ENCODE data around the gene AKAP11.

The AKAP11 gene

GRCh38 chr13:42355092-42355485, 83.1 kb downstream of the AKAP11 start:
- Histone ChIP-seq H3K4me1 (ENCODE audit: control insufficient read depth, insufficient read depth, low read length, poor library complexity, severe bottlenecking) (peaks cover 21% of the 10 kb centered on the region), H3K36me3 (ENCODE audit: control insufficient read depth, insufficient read depth, low read length) (no peaks in the 10 kb centered on the region), H3K9me3 (ENCODE audit: control insufficient read depth, low read length) (no peaks in the 10 kb centered on the region), H3K27me3 (replicated peaks; ENCODE audit: control insufficient read depth, insufficient read depth, low read length, poor library complexity, severe bottlenecking) (no peaks in the 10 kb centered on the region), H3K27ac (ENCODE audit: insufficient read depth, low read length, poor library complexity, severe bottlenecking) (peak overlapping the region; percentile 8), H3K4me3 (ENCODE audit: insufficient read depth, low read depth, low read length, poor library complexity, severe bottlenecking) (no peak overlapping the region)
- peak in 2 of 3 donors; percentile 8 to 40 for DNase-seq

GRCh38 chr13:42355491-42356183, 83.7 kb downstream of the AKAP11 start:
- no peaks in the 10 kb centered on the region for H3K9me3 ChIP-seq (ENCODE audit: control insufficient read depth, low read length)
- no peaks in the 10 kb centered on the region for H3K36me3 ChIP-seq (ENCODE audit: control insufficient read depth, insufficient read depth, low read length)
- H3K27ac ChIP-seq (ENCODE audit: insufficient read depth, low read length, poor library complexity, severe bottlenecking), result peak overlapping the region; percentile 8
- H3K4me3 ChIP-seq (ENCODE audit: insufficient read depth, low read depth, low read length, poor library complexity, severe bottlenecking), result no peak overlapping the region
- no peaks in the 10 kb centered on the region for H3K27me3 ChIP-seq (replicated peaks; ENCODE audit: control insufficient read depth, insufficient read depth, low read length, poor library complexity, severe bottlenecking)
- no peak for DNase-seq
- H3K4me1 ChIP-seq (ENCODE audit: control insufficient read depth, insufficient read depth, low read length, poor library complexity, severe bottlenecking), result peaks cover 21% of the 10 kb centered on the region

- H3K27ac ChIP-seq (ENCODE audit: insufficient read depth, low read length, poor library complexity, severe bottlenecking), result peak overlapping the region; percentile 8
- H3K4me1 ChIP-seq (ENCODE audit: control insufficient read depth, insufficient read depth, low read length, poor library complexity, severe bottlenecking), result peaks cover 21% of the 10 kb centered on the region
- H3K27me3 ChIP-seq (replicated peaks; ENCODE audit: control insufficient read depth, insufficient read depth, low read length, poor library complexity, severe bottlenecking), result no peaks in the 10 kb centered on the region
- H3K9me3 ChIP-seq (ENCODE audit: control insufficient read depth, low read length), result no peaks in the 10 kb centered on the region
- no peak for DNase-seq
- no peak overlapping the region for H3K4me3 ChIP-seq (ENCODE audit: insufficient read depth, low read depth, low read length, poor library complexity, severe bottlenecking)
- H3K36me3 ChIP-seq (ENCODE audit: control insufficient read depth, insufficient read depth, low read length), result no peaks in the 10 kb centered on the region
Observed at GRCh38 chr13:42356184-42356575, 84.2 kb downstream of the AKAP11 start.

- Histone ChIP-seq H3K4me3 (ENCODE audit: insufficient read depth, low read depth, low read length, poor library complexity, severe bottlenecking) (no peak overlapping the region), H3K27me3 (replicated peaks; ENCODE audit: control insufficient read depth, insufficient read depth, low read length, poor library complexity, severe bottlenecking) (no peaks in the 10 kb centered on the region), H3K9me3 (ENCODE audit: control insufficient read depth, low read length) (no peaks in the 10 kb centered on the region), H3K36me3 (ENCODE audit: control insufficient read depth, insufficient read depth, low read length) (no peaks in the 10 kb centered on the region), H3K4me1 (ENCODE audit: control insufficient read depth, insufficient read depth, low read length, poor library complexity, severe bottlenecking) (peaks cover 8% of the 10 kb centered on the region), H3K27ac (ENCODE audit: insufficient read depth, low read length, poor library complexity, severe bottlenecking) (no peak overlapping the region)
- no peak for DNase-seq
Observed at GRCh38 chr13:42360046-42360574, 88.2 kb downstream of the AKAP11 start.

GRCh38 chr13:42361701-42362100, 89.7 kb downstream of the AKAP11 start:
- Histone ChIP-seq H3K4me3 (ENCODE audit: insufficient read depth, low read depth, low read length, poor library complexity, severe bottlenecking) (no peak overlapping the region), H3K9me3 (ENCODE audit: control insufficient read depth, low read length) (no peaks in the 10 kb centered on the region), H3K27ac (ENCODE audit: insufficient read depth, low read length, poor library complexity, severe bottlenecking) (no peak overlapping the region), H3K36me3 (ENCODE audit: control insufficient read depth, insufficient read depth, low read length) (no peaks in the 10 kb centered on the region), H3K27me3 (replicated peaks; ENCODE audit: control insufficient read depth, insufficient read depth, low read length, poor library complexity, severe bottlenecking) (no peaks in the 10 kb centered on the region), H3K4me1 (ENCODE audit: control insufficient read depth, insufficient read depth, low read length, poor library complexity, severe bottlenecking) (no peaks in the 10 kb centered on the region)
- DNase-seq, result no peak

GRCh38 chr13:42363941-42364612, 92.1 kb downstream of the AKAP11 start:
- Histone ChIP-seq H3K9me3 (ENCODE audit: control insufficient read depth, low read length) (no peaks in the 10 kb centered on the region), H3K4me1 (ENCODE audit: control insufficient read depth, insufficient read depth, low read length, poor library complexity, severe bottlenecking) (no peaks in the 10 kb centered on the region), H3K27ac (ENCODE audit: insufficient read depth, low read length, poor library complexity, severe bottlenecking) (no peak overlapping the region), H3K27me3 (replicated peaks; ENCODE audit: control insufficient read depth, insufficient read depth, low read length, poor library complexity, severe bottlenecking) (no peaks in the 10 kb centered on the region), H3K36me3 (ENCODE audit: control insufficient read depth, insufficient read depth, low read length) (no peaks in the 10 kb centered on the region), H3K4me3 (ENCODE audit: insufficient read depth, low read depth, low read length, poor library complexity, severe bottlenecking) (no peak overlapping the region)
- no peak for DNase-seq

- no peaks in the 10 kb centered on the region for H3K36me3 ChIP-seq (ENCODE audit: control insufficient read depth, insufficient read depth, low read length)
- no peaks in the 10 kb centered on the region for H3K9me3 ChIP-seq (ENCODE audit: control insufficient read depth, low read length)
- no peaks in the 10 kb centered on the region for H3K4me1 ChIP-seq (ENCODE audit: control insufficient read depth, insufficient read depth, low read length, poor library complexity, severe bottlenecking)
- H3K4me3 ChIP-seq (ENCODE audit: insufficient read depth, low read depth, low read length, poor library complexity, severe bottlenecking), result no peak overlapping the region
- H3K27ac ChIP-seq (ENCODE audit: insufficient read depth, low read length, poor library complexity, severe bottlenecking), result no peak overlapping the region
- H3K27me3 ChIP-seq (replicated peaks; ENCODE audit: control insufficient read depth, insufficient read depth, low read length, poor library complexity, severe bottlenecking), result no peaks in the 10 kb centered on the region
- DNase-seq, result no peak
Observed at GRCh38 chr13:42364613-42365000, 92.7 kb downstream of the AKAP11 start.

GRCh38 chr13:42367831-42368230, 95.9 kb downstream of the AKAP11 start:
- H3K27me3 ChIP-seq (replicated peaks; ENCODE audit: control insufficient read depth, insufficient read depth, low read length, poor library complexity, severe bottlenecking), result no peaks in the 10 kb centered on the region
- no peak overlapping the region for H3K27ac ChIP-seq (ENCODE audit: insufficient read depth, low read length, poor library complexity, severe bottlenecking)
- no peaks in the 10 kb centered on the region for H3K36me3 ChIP-seq (ENCODE audit: control insufficient read depth, insufficient read depth, low read length)
- no peak for DNase-seq
- H3K4me1 ChIP-seq (ENCODE audit: control insufficient read depth, insufficient read depth, low read length, poor library complexity, severe bottlenecking), result no peaks in the 10 kb centered on the region
- no peak overlapping the region for H3K4me3 ChIP-seq (ENCODE audit: insufficient read depth, low read depth, low read length, poor library complexity, severe bottlenecking)
- H3K9me3 ChIP-seq (ENCODE audit: control insufficient read depth, low read length), result no peaks in the 10 kb centered on the region

GRCh38 chr13:42369071-42369797, 97.3 kb downstream of the AKAP11 start:
- no peaks in the 10 kb centered on the region for H3K4me1 ChIP-seq (ENCODE audit: control insufficient read depth, insufficient read depth, low read length, poor library complexity, severe bottlenecking)
- H3K4me3 ChIP-seq (ENCODE audit: insufficient read depth, low read depth, low read length, poor library complexity, severe bottlenecking), result no peak overlapping the region
- H3K27ac ChIP-seq (ENCODE audit: insufficient read depth, low read length, poor library complexity, severe bottlenecking), result no peak overlapping the region
- no peaks in the 10 kb centered on the region for H3K36me3 ChIP-seq (ENCODE audit: control insufficient read depth, insufficient read depth, low read length)
- no peaks in the 10 kb centered on the region for H3K9me3 ChIP-seq (ENCODE audit: control insufficient read depth, low read length)
- no peak for DNase-seq
- H3K27me3 ChIP-seq (replicated peaks; ENCODE audit: control insufficient read depth, insufficient read depth, low read length, poor library complexity, severe bottlenecking), result no peaks in the 10 kb centered on the region

- Histone ChIP-seq H3K27me3 (replicated peaks; ENCODE audit: control insufficient read depth, insufficient read depth, low read length, poor library complexity, severe bottlenecking) (no peaks in the 10 kb centered on the region), H3K27ac (ENCODE audit: insufficient read depth, low read length, poor library complexity, severe bottlenecking) (no peak overlapping the region), H3K4me1 (ENCODE audit: control insufficient read depth, insufficient read depth, low read length, poor library complexity, severe bottlenecking) (no peaks in the 10 kb centered on the region), H3K4me3 (ENCODE audit: insufficient read depth, low read depth, low read length, poor library complexity, severe bottlenecking) (no peak overlapping the region), H3K9me3 (ENCODE audit: control insufficient read depth, low read length) (no peaks in the 10 kb centered on the region), H3K36me3 (ENCODE audit: control insufficient read depth, insufficient read depth, low read length) (no peaks in the 10 kb centered on the region)
- DNase-seq, result no peak
Observed at GRCh38 chr13:42370229-42370628, 98.3 kb downstream of the AKAP11 start.

Measured in effector memory CD4-positive, alpha-beta T cell (primary cell).